Measurements from ENCODE around the gene VASP. TPM values are rescaled to one million over a fixed set of nuclear protein-coding genes. Genes with fewer than 3 reads are reported as not detected.

VASP gene
- total RNA-seq = 153 and 157 TPM in 2 replicates

GRCh38 chr19:45506989-45507871 is at the start of gene VASP:
Gene VASP, plus strand, starts transcription at chr19:45507479. Its CDS starts 293 bp downstream, at chr19:45507772.

GRCh38 chr19:45467456-45468158 is 39.7 kb upstream of the VASP start, which contains the start of gene FOSB:
Gene FOSB, plus strand, starts transcription at chr19:45467996. Its CDS starts 591 bp downstream, at chr19:45468587.

GRCh38 chr19:45498411-45499195 is 8.7 kb upstream of the VASP start, which contains the start of gene PPM1N:
Gene PPM1N, plus strand, starts transcription at chr19:45498443. Its CDS starts 30 bp downstream, at chr19:45498473.

Other genes with a start within 250 kb of the VASP start
- gene CKM, start 184.6 kb upstream of the VASP start, total RNA-seq = not detected in 2 replicates
- 49.6 and 69.6 TPM in 2 replicates for gene KLC3, start 166.7 kb upstream of the VASP start, total RNA-seq
- 12.9 and 18.0 TPM in 2 replicates for gene ERCC2, start 136.9 kb upstream of the VASP start, total RNA-seq
- gene PPP1R13L, start 102.4 kb upstream of the VASP start, total RNA-seq = 93.5 and 112 TPM in 2 replicates
- gene POLR1G, start 100.8 kb upstream of the VASP start, total RNA-seq = 10.3 and 17.2 TPM in 2 replicates
- 209 and 217 TPM in 2 replicates for gene ERCC1, start 83.6 kb upstream of the VASP start, total RNA-seq
- 6.6 and 7.5 TPM in 2 replicates for gene FOSB, start 39.5 kb upstream of the VASP start, total RNA-seq
- gene RTN2, start 10.4 kb upstream of the VASP start, total RNA-seq = 6.7 and 16.6 TPM in 2 replicates
- gene PPM1N, start 9.0 kb upstream of the VASP start, total RNA-seq = 1.9 and 4.1 TPM in 2 replicates
- gene OPA3, start 77.3 kb downstream of the VASP start, total RNA-seq = 9.7 and 13.0 TPM in 2 replicates
- gene GPR4, start 94.7 kb downstream of the VASP start, total RNA-seq = not detected in 2 replicates
- gene EML2, start 131.9 kb downstream of the VASP start, total RNA-seq = 74.6 and 132 TPM in 2 replicates
- gene GIPR, start 160.7 kb downstream of the VASP start, total RNA-seq = 0.15 and 1.4 TPM in 2 replicates
- gene SNRPD2, start 184.5 kb downstream of the VASP start, total RNA-seq = 339 and 436 TPM in 2 replicates
- gene QPCTL, start 185.2 kb downstream of the VASP start, total RNA-seq = 30.1 and 35.1 TPM in 2 replicates
- gene FBXO46, start 223.4 kb downstream of the VASP start, total RNA-seq = 9.1 and 10.7 TPM in 2 replicates
- not detected in 2 replicates for gene MEIOSIN, start 226.0 kb downstream of the VASP start, total RNA-seq

All from hair follicular keratinocyte (primary cell).